Measurements from ENCODE around the gene ECHDC3.

ECHDC3 gene

GRCh38 chr10:11763501-11763861, 21.3 kb downstream of the ECHDC3 start:
- H3K4me1 ChIP-seq (ENCODE audit: control insufficient read depth, insufficient read depth, low read length), result peaks cover 3% of the 10 kb centered on the region
- H3K36me3 ChIP-seq (ENCODE audit: control insufficient read depth, insufficient read depth, low read length, severe bottlenecking), result no peaks in the 10 kb centered on the region
- no peak overlapping the region for H3K4me3 ChIP-seq (ENCODE audit: low read length)
- H3K27me3 ChIP-seq (replicated peaks; ENCODE audit: control insufficient read depth, insufficient read depth, low read length), result no peaks in the 10 kb centered on the region
- H3K9me3 ChIP-seq (ENCODE audit: control insufficient read depth, low read length), result peaks cover 2% of the 10 kb centered on the region
- H3K9ac ChIP-seq (ENCODE audit: low read length), result no peak overlapping the region
- DNase-seq (ENCODE audit: low read depth), result no peak

- Histone ChIP-seq H3K36me3 (ENCODE audit: control insufficient read depth, insufficient read depth, low read length, severe bottlenecking) (no peaks in the 10 kb centered on the region), H3K4me3 (ENCODE audit: low read length) (no peak overlapping the region), H3K4me1 (ENCODE audit: control insufficient read depth, insufficient read depth, low read length) (no peaks in the 10 kb centered on the region), H3K9ac (ENCODE audit: low read length) (no peak overlapping the region), H3K27me3 (replicated peaks; ENCODE audit: control insufficient read depth, insufficient read depth, low read length) (no peaks in the 10 kb centered on the region), H3K9me3 (ENCODE audit: control insufficient read depth, low read length) (peaks cover 2% of the 10 kb centered on the region)
- no peak for DNase-seq (ENCODE audit: low read depth)
Observed at GRCh38 chr10:11765141-11765540, 23.0 kb downstream of the ECHDC3 start.

- Histone ChIP-seq H3K4me1 (ENCODE audit: control insufficient read depth, insufficient read depth, low read length) (no peaks in the 10 kb centered on the region), H3K4me3 (ENCODE audit: low read length) (no peak overlapping the region), H3K36me3 (ENCODE audit: control insufficient read depth, insufficient read depth, low read length, severe bottlenecking) (no peaks in the 10 kb centered on the region), H3K9me3 (ENCODE audit: control insufficient read depth, low read length) (no peaks in the 10 kb centered on the region), H3K27me3 (replicated peaks; ENCODE audit: control insufficient read depth, insufficient read depth, low read length) (peaks cover 30% of the 10 kb centered on the region), H3K9ac (ENCODE audit: low read length) (no peak overlapping the region)
- no peak for DNase-seq (ENCODE audit: low read depth)
Observed at GRCh38 chr10:11772575-11773288, 30.6 kb downstream of the ECHDC3 start.

- H3K9ac ChIP-seq (ENCODE audit: low read length), result no peak overlapping the region
- H3K9me3 ChIP-seq (ENCODE audit: control insufficient read depth, low read length), result no peaks in the 10 kb centered on the region
- no peak for DNase-seq (ENCODE audit: low read depth)
- no peaks in the 10 kb centered on the region for H3K4me1 ChIP-seq (ENCODE audit: control insufficient read depth, insufficient read depth, low read length)
- no peaks in the 10 kb centered on the region for H3K36me3 ChIP-seq (ENCODE audit: control insufficient read depth, insufficient read depth, low read length, severe bottlenecking)
- no peak overlapping the region for H3K4me3 ChIP-seq (ENCODE audit: low read length)
- H3K27me3 ChIP-seq (replicated peaks; ENCODE audit: control insufficient read depth, insufficient read depth, low read length), result peaks cover 30% of the 10 kb centered on the region
Observed at GRCh38 chr10:11773761-11774441, 31.7 kb downstream of the ECHDC3 start.

DNA sequence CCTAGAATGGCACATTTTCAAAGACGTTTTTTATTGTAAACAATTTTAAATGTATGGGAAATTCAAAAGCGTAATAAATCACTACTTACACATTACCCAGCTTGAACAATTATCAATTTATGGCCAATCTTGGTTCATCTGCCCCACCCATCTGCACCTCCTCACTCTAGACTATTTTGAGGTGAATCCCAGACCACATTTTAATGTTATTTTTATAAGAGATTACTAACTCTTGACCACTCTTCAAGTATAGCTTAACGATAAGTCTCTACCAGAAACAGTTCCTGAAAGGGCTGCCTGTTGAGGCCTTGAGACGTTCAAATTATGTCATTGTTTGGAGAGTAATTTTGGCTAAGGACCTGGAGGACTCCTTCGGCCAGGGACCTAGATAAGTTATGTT, 33.2 kb downstream of the ECHDC3 start:
- Histone ChIP-seq H3K4me3 (ENCODE audit: low read length) (no peak overlapping the region), H3K27me3 (replicated peaks; ENCODE audit: control insufficient read depth, insufficient read depth, low read length) (peaks cover 34% of the 10 kb centered on the region), H3K9me3 (ENCODE audit: control insufficient read depth, low read length) (no peaks in the 10 kb centered on the region), H3K4me1 (ENCODE audit: control insufficient read depth, insufficient read depth, low read length) (no peaks in the 10 kb centered on the region), H3K9ac (ENCODE audit: low read length) (no peak overlapping the region), H3K36me3 (ENCODE audit: control insufficient read depth, insufficient read depth, low read length, severe bottlenecking) (no peaks in the 10 kb centered on the region)
- DNase-seq (ENCODE audit: low read depth), result no peak

DNA sequence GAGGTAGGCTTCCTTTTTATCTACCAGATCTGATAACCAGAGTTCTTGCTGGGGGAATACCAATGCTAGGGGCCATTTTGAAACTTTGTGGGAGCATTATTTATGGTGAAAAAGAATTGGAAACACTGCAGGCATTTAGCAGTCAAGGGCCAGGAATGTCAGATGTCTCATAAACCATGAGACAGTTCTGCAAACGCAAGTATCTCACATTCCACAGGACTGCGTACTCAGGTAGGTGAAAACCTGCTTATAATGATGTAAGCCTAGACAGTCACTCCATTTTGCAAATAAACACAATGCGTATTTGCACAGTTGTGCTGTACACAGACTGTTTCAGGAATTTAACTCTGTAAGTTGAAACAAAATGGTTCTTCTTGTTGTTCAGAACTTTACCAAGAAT, 33.9 kb downstream of the ECHDC3 start:
- H3K36me3 ChIP-seq (ENCODE audit: control insufficient read depth, insufficient read depth, low read length, severe bottlenecking), result no peaks in the 10 kb centered on the region
- H3K4me3 ChIP-seq (ENCODE audit: low read length), result no peak overlapping the region
- no peaks in the 10 kb centered on the region for H3K9me3 ChIP-seq (ENCODE audit: control insufficient read depth, low read length)
- peaks cover 34% of the 10 kb centered on the region for H3K27me3 ChIP-seq (replicated peaks; ENCODE audit: control insufficient read depth, insufficient read depth, low read length)
- DNase-seq (ENCODE audit: low read depth), result no peak
- no peak overlapping the region for H3K9ac ChIP-seq (ENCODE audit: low read length)
- H3K4me1 ChIP-seq (ENCODE audit: control insufficient read depth, insufficient read depth, low read length), result no peaks in the 10 kb centered on the region

- H3K4me1 ChIP-seq (ENCODE audit: control insufficient read depth, insufficient read depth, low read length), result no peaks in the 10 kb centered on the region
- H3K36me3 ChIP-seq (ENCODE audit: control insufficient read depth, insufficient read depth, low read length, severe bottlenecking), result no peaks in the 10 kb centered on the region
- no peak for DNase-seq (ENCODE audit: low read depth)
- no peak overlapping the region for H3K4me3 ChIP-seq (ENCODE audit: low read length)
- peaks cover 22% of the 10 kb centered on the region for H3K27me3 ChIP-seq (replicated peaks; ENCODE audit: control insufficient read depth, insufficient read depth, low read length)
- no peaks in the 10 kb centered on the region for H3K9me3 ChIP-seq (ENCODE audit: control insufficient read depth, low read length)
- no peak overlapping the region for H3K9ac ChIP-seq (ENCODE audit: low read length)
Observed at GRCh38 chr10:11781114-11781513, 38.9 kb downstream of the ECHDC3 start.

GRCh38 chr10:11782793-11783557, 40.8 kb downstream of the ECHDC3 start:
- peaks cover 30% of the 10 kb centered on the region for H3K27me3 ChIP-seq (replicated peaks; ENCODE audit: control insufficient read depth, insufficient read depth, low read length)
- no peaks in the 10 kb centered on the region for H3K9me3 ChIP-seq (ENCODE audit: control insufficient read depth, low read length)
- H3K9ac ChIP-seq (ENCODE audit: low read length), result no peak overlapping the region
- no peaks in the 10 kb centered on the region for H3K36me3 ChIP-seq (ENCODE audit: control insufficient read depth, insufficient read depth, low read length, severe bottlenecking)
- no peaks in the 10 kb centered on the region for H3K4me1 ChIP-seq (ENCODE audit: control insufficient read depth, insufficient read depth, low read length)
- H3K4me3 ChIP-seq (ENCODE audit: low read length), result no peak overlapping the region
- peak; percentile 87 for DNase-seq (ENCODE audit: low read depth)

- H3K9ac ChIP-seq (ENCODE audit: low read length), result no peak overlapping the region
- H3K4me1 ChIP-seq (ENCODE audit: control insufficient read depth, insufficient read depth, low read length), result no peaks in the 10 kb centered on the region
- no peak for DNase-seq (ENCODE audit: low read depth)
- H3K27me3 ChIP-seq (replicated peaks; ENCODE audit: control insufficient read depth, insufficient read depth, low read length), result peaks cover 30% of the 10 kb centered on the region
- H3K4me3 ChIP-seq (ENCODE audit: low read length), result no peak overlapping the region
- no peaks in the 10 kb centered on the region for H3K36me3 ChIP-seq (ENCODE audit: control insufficient read depth, insufficient read depth, low read length, severe bottlenecking)
- H3K9me3 ChIP-seq (ENCODE audit: control insufficient read depth, low read length), result no peaks in the 10 kb centered on the region
Observed at GRCh38 chr10:11783558-11783865, 41.3 kb downstream of the ECHDC3 start.

DNA sequence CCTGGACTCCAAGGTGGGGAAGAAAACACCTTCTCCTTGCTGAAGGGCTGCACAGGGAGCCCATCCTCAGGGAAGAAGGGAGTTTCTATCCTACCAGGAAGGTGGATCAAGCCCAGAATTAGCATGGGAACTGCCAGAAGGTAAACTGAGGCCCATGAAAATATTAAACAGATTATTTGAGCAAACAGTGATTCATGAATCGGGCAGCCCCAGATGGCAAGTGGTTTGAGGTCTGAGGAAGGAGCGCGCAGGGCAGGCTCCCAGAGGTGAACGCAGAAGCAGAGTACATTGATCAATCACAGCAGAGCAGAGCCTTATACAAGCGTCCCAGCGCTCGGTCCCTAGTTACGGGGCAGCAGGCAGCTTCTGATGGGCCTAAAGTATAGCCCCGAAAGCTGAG, 45.2 kb downstream of the ECHDC3 start:
- H3K9me3 ChIP-seq (ENCODE audit: control insufficient read depth, low read length), result no peaks in the 10 kb centered on the region
- H3K27me3 ChIP-seq (replicated peaks; ENCODE audit: control insufficient read depth, insufficient read depth, low read length), result peaks cover 39% of the 10 kb centered on the region
- no peaks in the 10 kb centered on the region for H3K36me3 ChIP-seq (ENCODE audit: control insufficient read depth, insufficient read depth, low read length, severe bottlenecking)
- no peak for DNase-seq (ENCODE audit: low read depth)
- no peak overlapping the region for H3K9ac ChIP-seq (ENCODE audit: low read length)
- no peaks in the 10 kb centered on the region for H3K4me1 ChIP-seq (ENCODE audit: control insufficient read depth, insufficient read depth, low read length)
- H3K4me3 ChIP-seq (ENCODE audit: low read length), result no peak overlapping the region

DNA sequence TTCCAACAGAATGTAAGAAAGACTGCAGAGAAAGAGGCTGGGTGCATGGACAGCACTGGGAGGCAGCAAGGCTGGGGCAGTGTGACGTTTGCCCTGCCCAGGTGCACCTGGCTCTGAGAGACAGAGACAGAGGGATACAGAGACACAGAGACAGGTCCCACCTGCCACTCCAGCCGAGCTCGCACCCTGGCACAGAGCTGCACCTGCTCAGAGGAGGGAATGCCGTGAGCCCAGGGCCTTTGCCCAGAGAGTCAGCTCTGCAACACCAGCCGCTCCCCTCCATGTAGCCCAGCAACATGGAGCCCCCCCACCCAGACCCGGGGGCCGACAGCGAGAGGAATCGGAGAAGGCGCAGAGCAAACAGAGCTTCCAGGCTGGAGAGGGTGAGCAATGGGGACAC, 45.7 kb downstream of the ECHDC3 start:
- peaks cover 39% of the 10 kb centered on the region for H3K27me3 ChIP-seq (replicated peaks; ENCODE audit: control insufficient read depth, insufficient read depth, low read length)
- no peak overlapping the region for H3K9ac ChIP-seq (ENCODE audit: low read length)
- no peak overlapping the region for H3K4me3 ChIP-seq (ENCODE audit: low read length)
- no peaks in the 10 kb centered on the region for H3K9me3 ChIP-seq (ENCODE audit: control insufficient read depth, low read length)
- no peaks in the 10 kb centered on the region for H3K4me1 ChIP-seq (ENCODE audit: control insufficient read depth, insufficient read depth, low read length)
- H3K36me3 ChIP-seq (ENCODE audit: control insufficient read depth, insufficient read depth, low read length, severe bottlenecking), result no peaks in the 10 kb centered on the region
- DNase-seq (ENCODE audit: low read depth), result no peak
